ENCODE measurements around the gene DPY19L2. TPM values are rescaled to one million over a fixed set of nuclear protein-coding genes. Genes with fewer than 3 reads are reported as not detected.
"Not testable (repeated sequence)": the region's sequence is repeated elsewhere in the genome, so short reads cannot be mapped to it uniquely, and the experiment has no call there.

DPY19L2 gene
- total RNA-seq, 1 experiment from 2014 or later = 4.2 TPM

GRCh38 chr12:63643381-63644140, 24.7 kb downstream of the DPY19L2 start:
- H3K4me1 ChIP-seq (ENCODE audit: insufficient read depth, low read length, poor library complexity, severe bottlenecking); POLR2A ChIA-PET (ENCODE audit: low non-redundant PET); intact Hi-C loops (cut with micrococcal nuclease; ENCODE audit: unreplicated experiment); H3K27ac ChIP-seq (ENCODE audit: low read depth, low read length, poor library complexity, severe bottlenecking); DNase-seq (ENCODE audit: low spot score); H3K9me3 ChIP-seq (ENCODE audit: low read depth, low read length, poor library complexity, severe bottlenecking); H3K27me3 ChIP-seq (replicated peaks; ENCODE audit: insufficient read depth, low read depth, low read length, poor library complexity); H3K36me3 ChIP-seq (ENCODE audit: insufficient read depth, low read length, poor library complexity, severe bottlenecking); CTCF ChIA-PET; H3K4me3 ChIP-seq (ENCODE audit: low read depth, low read length, poor library complexity, severe bottlenecking); BruUV-seq (replicated peaks): not testable (repeated sequence)

- H3K4me3 ChIP-seq (ENCODE audit: low read depth, low read length, poor library complexity, severe bottlenecking); intact Hi-C loops (cut with micrococcal nuclease; ENCODE audit: unreplicated experiment); CTCF ChIA-PET; H3K27ac ChIP-seq (ENCODE audit: low read depth, low read length, poor library complexity, severe bottlenecking); H3K36me3 ChIP-seq (ENCODE audit: insufficient read depth, low read length, poor library complexity, severe bottlenecking); DNase-seq (ENCODE audit: low spot score); POLR2A ChIA-PET (ENCODE audit: low non-redundant PET); H3K27me3 ChIP-seq (replicated peaks; ENCODE audit: insufficient read depth, low read depth, low read length, poor library complexity); H3K9me3 ChIP-seq (ENCODE audit: low read depth, low read length, poor library complexity, severe bottlenecking); BruUV-seq (replicated peaks); H3K4me1 ChIP-seq (ENCODE audit: insufficient read depth, low read length, poor library complexity, severe bottlenecking): not testable (repeated sequence)
These were observed 44.0 kb downstream of the DPY19L2 start for GRCh38 chr12:63624258-63624657.

GRCh38 chr12:63615544-63615943, 52.7 kb downstream of the DPY19L2 start:
- DNase-seq (ENCODE audit: low spot score); H3K9me3 ChIP-seq (ENCODE audit: low read depth, low read length, poor library complexity, severe bottlenecking); H3K36me3 ChIP-seq (ENCODE audit: insufficient read depth, low read length, poor library complexity, severe bottlenecking); H3K4me3 ChIP-seq (ENCODE audit: low read depth, low read length, poor library complexity, severe bottlenecking); H3K27ac ChIP-seq (ENCODE audit: low read depth, low read length, poor library complexity, severe bottlenecking); CTCF ChIA-PET; H3K4me1 ChIP-seq (ENCODE audit: insufficient read depth, low read length, poor library complexity, severe bottlenecking); POLR2A ChIA-PET (ENCODE audit: low non-redundant PET); intact Hi-C loops (cut with micrococcal nuclease; ENCODE audit: unreplicated experiment); BruUV-seq (replicated peaks); H3K27me3 ChIP-seq (replicated peaks; ENCODE audit: insufficient read depth, low read depth, low read length, poor library complexity): not testable (repeated sequence)

- BruUV-seq (replicated peaks); DNase-seq (ENCODE audit: low spot score); intact Hi-C loops (cut with micrococcal nuclease; ENCODE audit: unreplicated experiment): not testable (repeated sequence)
These were observed 57.0 kb downstream of the DPY19L2 start for GRCh38 chr12:63611285-63611684.

GRCh38 chr12:63609281-63609680, 59.0 kb downstream of the DPY19L2 start:
- POLR2A ChIA-PET (ENCODE audit: low non-redundant PET) = not testable (repeated sequence)

More at GRCh38 chr12:63611285-63611684, 57.0 kb downstream of the DPY19L2 start:
- H3K27ac ChIP-seq (ENCODE audit: low read depth, low read length, poor library complexity, severe bottlenecking); POLR2A ChIA-PET (ENCODE audit: low non-redundant PET); H3K4me1 ChIP-seq (ENCODE audit: insufficient read depth, low read length, poor library complexity, severe bottlenecking); H3K36me3 ChIP-seq (ENCODE audit: insufficient read depth, low read length, poor library complexity, severe bottlenecking); H3K9me3 ChIP-seq (ENCODE audit: low read depth, low read length, poor library complexity, severe bottlenecking); H3K4me3 ChIP-seq (ENCODE audit: low read depth, low read length, poor library complexity, severe bottlenecking); CTCF ChIA-PET; H3K27me3 ChIP-seq (replicated peaks; ENCODE audit: insufficient read depth, low read depth, low read length, poor library complexity): not testable (repeated sequence)

GRCh38 chr12:63604985-63605384, 63.3 kb downstream of the DPY19L2 start:
- H3K27me3 ChIP-seq (replicated peaks; ENCODE audit: insufficient read depth, low read depth, low read length, poor library complexity); CTCF ChIA-PET; POLR2A ChIA-PET (ENCODE audit: low non-redundant PET): not testable (repeated sequence)

More at GRCh38 chr12:63609281-63609680, 59.0 kb downstream of the DPY19L2 start:
- H3K36me3 ChIP-seq (ENCODE audit: insufficient read depth, low read length, poor library complexity, severe bottlenecking); intact Hi-C loops (cut with micrococcal nuclease; ENCODE audit: unreplicated experiment); H3K27ac ChIP-seq (ENCODE audit: low read depth, low read length, poor library complexity, severe bottlenecking); DNase-seq (ENCODE audit: low spot score); H3K4me3 ChIP-seq (ENCODE audit: low read depth, low read length, poor library complexity, severe bottlenecking); H3K9me3 ChIP-seq (ENCODE audit: low read depth, low read length, poor library complexity, severe bottlenecking); H3K4me1 ChIP-seq (ENCODE audit: insufficient read depth, low read length, poor library complexity, severe bottlenecking); CTCF ChIA-PET; BruUV-seq (replicated peaks); H3K27me3 ChIP-seq (replicated peaks; ENCODE audit: insufficient read depth, low read depth, low read length, poor library complexity): not testable (repeated sequence)

GRCh38 chr12:63594828-63595227, 73.5 kb downstream of the DPY19L2 start:
- H3K36me3 ChIP-seq (ENCODE audit: insufficient read depth, low read length, poor library complexity, severe bottlenecking); BruUV-seq (replicated peaks); CTCF ChIA-PET; H3K27ac ChIP-seq (ENCODE audit: low read depth, low read length, poor library complexity, severe bottlenecking); H3K9me3 ChIP-seq (ENCODE audit: low read depth, low read length, poor library complexity, severe bottlenecking); H3K27me3 ChIP-seq (replicated peaks; ENCODE audit: insufficient read depth, low read depth, low read length, poor library complexity); POLR2A ChIA-PET (ENCODE audit: low non-redundant PET); DNase-seq (ENCODE audit: low spot score); intact Hi-C loops (cut with micrococcal nuclease; ENCODE audit: unreplicated experiment); H3K4me3 ChIP-seq (ENCODE audit: low read depth, low read length, poor library complexity, severe bottlenecking); H3K4me1 ChIP-seq (ENCODE audit: insufficient read depth, low read length, poor library complexity, severe bottlenecking): not testable (repeated sequence)

More at GRCh38 chr12:63604985-63605384, 63.3 kb downstream of the DPY19L2 start:
- intact Hi-C loops (cut with micrococcal nuclease; ENCODE audit: unreplicated experiment); H3K27ac ChIP-seq (ENCODE audit: low read depth, low read length, poor library complexity, severe bottlenecking); H3K4me3 ChIP-seq (ENCODE audit: low read depth, low read length, poor library complexity, severe bottlenecking); H3K9me3 ChIP-seq (ENCODE audit: low read depth, low read length, poor library complexity, severe bottlenecking); H3K4me1 ChIP-seq (ENCODE audit: insufficient read depth, low read length, poor library complexity, severe bottlenecking); H3K36me3 ChIP-seq (ENCODE audit: insufficient read depth, low read length, poor library complexity, severe bottlenecking); DNase-seq (ENCODE audit: low spot score); BruUV-seq (replicated peaks): not testable (repeated sequence)

- DNase-seq (ENCODE audit: low spot score); intact Hi-C loops (cut with micrococcal nuclease; ENCODE audit: unreplicated experiment); POLR2A ChIA-PET (ENCODE audit: low non-redundant PET); BruUV-seq (replicated peaks); H3K27me3 ChIP-seq (replicated peaks; ENCODE audit: insufficient read depth, low read depth, low read length, poor library complexity); H3K4me1 ChIP-seq (ENCODE audit: insufficient read depth, low read length, poor library complexity, severe bottlenecking); H3K36me3 ChIP-seq (ENCODE audit: insufficient read depth, low read length, poor library complexity, severe bottlenecking); H3K4me3 ChIP-seq (ENCODE audit: low read depth, low read length, poor library complexity, severe bottlenecking); CTCF ChIA-PET; H3K9me3 ChIP-seq (ENCODE audit: low read depth, low read length, poor library complexity, severe bottlenecking); H3K27ac ChIP-seq (ENCODE audit: low read depth, low read length, poor library complexity, severe bottlenecking): not testable (repeated sequence)
These were observed 83.9 kb downstream of the DPY19L2 start for GRCh38 chr12:63584426-63584825.

Measured in A673 (cell line).